Common myeloid progenitor, CD34-positive (primary cell): ENCODE data around the gene CPNE4.

Experiments
- CTCF ChIA-PET: fragments of 350-600 bp; sonication (Branson Sonifier 250); formaldehyde crosslinking; loops from one replicate; lab custom pipeline; 2021; ENCODE audit warnings: antibody characterized with exemption; lab: Charles Lee
- POLR2A ChIA-PET: fragments of 350-600 bp; sonication (Branson Sonifier 250); formaldehyde crosslinking; loops from one replicate; lab custom pipeline; 2021; ENCODE audit warnings: antibody characterized with exemption; lab: Charles Lee
- DNase-seq, 3 donors: peaks; one replicate each; pipeline versions ENCODE4 v3.0.0 to v3.0.0-alpha.2; 2013
- H3K27ac ChIP-seq, 2 experiments: 1 replicate in 1 of 2; 2 replicates in 1 of 2; pipeline ENCODE4 v1.7.0; 2013; ENCODE audit warnings: inconsistent platforms in 2 of 2, low read length in 2 of 2, mild to moderate bottlenecking in 2 of 2, low read depth in 1 of 2, moderate library complexity in 1 of 2; ENCODE audit not compliant: severe bottlenecking in 2 of 2, insufficient read depth in 1 of 2, poor library complexity in 1 of 2
- H3K27me3 ChIP-seq, 5 experiments: replicated peaks in 2 of 5; 1 replicate in 3 of 5; 2 replicates in 2 of 5; pipeline versions ENCODE4 v1.6.1 to v1.7.0; 2013; ENCODE audit warnings: low read length in 4 of 5, mild to moderate bottlenecking in 2 of 5, moderate library complexity in 2 of 5, inconsistent platforms in 1 of 5; ENCODE audit not compliant: insufficient read depth in 5 of 5, control insufficient read depth in 4 of 5
- H3K36me3 ChIP-seq, 4 experiments: 1 replicate in 2 of 4; 2 replicates in 2 of 4; pipeline versions ENCODE4 v1.6.1 to v1.7.0; 2013; ENCODE audit warnings: low read length in 3 of 4, control low read depth in 1 of 4, mild to moderate bottlenecking in 1 of 4; ENCODE audit not compliant: control insufficient read depth in 4 of 4, insufficient read depth in 4 of 4
- H3K4me1 ChIP-seq, 4 experiments: 1 replicate in 3 of 4; 2 replicates in 1 of 4; pipeline versions ENCODE4 v1.6.1 to v1.7.1; 2013; ENCODE audit warnings: low read length in 3 of 4, mild to moderate bottlenecking in 3 of 4, control low read depth in 1 of 4, inconsistent platforms in 1 of 4, moderate library complexity in 1 of 4; ENCODE audit not compliant: control insufficient read depth in 4 of 4, insufficient read depth in 4 of 4; ENCODE audit errors: control extremely low read depth in 1 of 4
- H3K4me3 ChIP-seq, 7 experiments: 1 replicate in 4 of 7; 2 replicates in 3 of 7; pipeline versions ENCODE4 v1.5.1 to v1.7.0; 2013; ENCODE audit warnings: mild to moderate bottlenecking in 7 of 7, low read length in 6 of 7, moderate library complexity in 6 of 7, inconsistent platforms in 2 of 7, low read depth in 2 of 7, control low read depth in 1 of 7; ENCODE audit not compliant: insufficient read depth in 4 of 7, control insufficient read depth in 1 of 7; ENCODE audit errors: extremely low read depth in 1 of 7
- H3K9me3 ChIP-seq, 5 experiments: 1 replicate in 4 of 5; 2 replicates in 1 of 5; pipeline versions ENCODE4 v1.6.1 to v1.7.1; 2013; ENCODE audit warnings: low read length in 4 of 5, mild to moderate bottlenecking in 2 of 5, inconsistent platforms in 1 of 5, low read depth in 1 of 5, moderate library complexity in 1 of 5; ENCODE audit not compliant: control insufficient read depth in 4 of 5, insufficient read depth in 2 of 5; ENCODE audit errors: control extremely low read depth in 1 of 5
- WGBS: methylation state at CpG from one replicate; pipeline ENCODE4 v1.1.5; 2013; ENCODE audit not compliant: insufficient coverage; 5-methylcytosine and 5-hydroxymethylcytosine counted together

Gene CPNE4

DNA sequence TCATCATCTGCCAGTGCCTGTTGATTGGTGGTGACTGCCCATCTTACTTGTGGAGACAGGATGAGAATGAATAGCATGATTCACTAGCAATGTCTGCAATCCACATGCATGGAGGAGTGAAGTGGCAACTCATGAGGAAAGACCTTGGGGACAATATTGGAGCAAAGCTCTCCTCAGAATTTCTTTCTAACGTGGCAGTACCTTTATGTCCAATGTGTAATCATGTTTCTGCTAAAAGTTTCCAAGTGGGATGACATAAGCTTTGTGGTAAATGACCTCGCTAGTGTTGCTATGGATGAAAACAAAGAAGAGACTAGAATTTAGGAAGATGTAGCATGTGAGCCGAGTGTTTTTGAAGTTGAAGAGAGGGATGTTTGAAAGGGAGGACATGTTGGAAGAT lies 117.8 kb downstream of the CPNE4 start:
- peaks cover 0 to 6% (median 0%) of the 10 kb centered on the region in 5 experiments for H3K27me3 ChIP-seq
- H3K4me1 ChIP-seq = no peaks in the 10 kb centered on the region
- CTCF ChIA-PET = no interaction called here
- no peaks in the 10 kb centered on the region for H3K9me3 ChIP-seq
- no peak for DNase-seq
- H3K36me3 ChIP-seq = no peaks in the 10 kb centered on the region
- POLR2A ChIA-PET = no interaction called here
- no peak overlapping the region for H3K4me3 ChIP-seq
- WGBS = 97% methylated on average over 3 of the region's 3 CpGs
- no peak overlapping the region for H3K27ac ChIP-seq

DNA sequence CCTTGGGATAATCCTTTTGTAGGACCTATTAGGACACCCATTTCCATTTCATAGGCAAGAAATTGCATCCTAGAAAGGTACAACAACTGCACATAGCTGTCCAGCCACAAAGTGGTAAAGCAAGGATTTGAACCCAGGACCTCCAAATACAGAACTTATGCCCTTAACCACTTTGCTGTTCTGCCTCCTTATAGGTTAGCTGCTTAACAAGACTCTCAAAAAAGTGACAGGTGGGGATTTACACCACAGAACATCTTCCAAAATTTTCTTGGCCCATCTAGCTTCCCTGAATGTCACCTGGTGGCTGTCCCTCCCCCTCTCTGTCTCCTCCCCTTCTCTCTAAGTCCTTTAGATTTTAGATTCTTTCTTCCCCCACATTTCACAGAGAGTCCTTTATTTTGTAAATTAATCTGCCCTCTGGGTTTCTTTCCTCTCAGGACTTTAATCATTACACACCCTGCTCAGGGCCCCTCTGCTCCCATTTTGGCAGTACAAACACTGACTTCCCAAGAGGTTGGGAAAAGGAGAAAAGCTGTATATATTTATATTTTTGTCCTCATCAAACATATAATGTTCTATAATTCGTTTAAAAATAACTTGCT lies 120.6 kb downstream of the CPNE4 start:
- WGBS = no CpG with 5 or more reads among the region's 1 CpG
- POLR2A ChIA-PET = no interaction called here
- DNase-seq = no peak
- no peaks in the 10 kb centered on the region for H3K4me1 ChIP-seq
- no peaks in the 10 kb centered on the region for H3K36me3 ChIP-seq
- CTCF ChIA-PET = no interaction called here
- H3K27ac ChIP-seq = no peak overlapping the region
- no peaks in the 10 kb centered on the region for H3K9me3 ChIP-seq
- peaks cover 0 to 6% (median 0%) of the 10 kb centered on the region in 5 experiments for H3K27me3 ChIP-seq
- no peak overlapping the region for H3K4me3 ChIP-seq

DNA sequence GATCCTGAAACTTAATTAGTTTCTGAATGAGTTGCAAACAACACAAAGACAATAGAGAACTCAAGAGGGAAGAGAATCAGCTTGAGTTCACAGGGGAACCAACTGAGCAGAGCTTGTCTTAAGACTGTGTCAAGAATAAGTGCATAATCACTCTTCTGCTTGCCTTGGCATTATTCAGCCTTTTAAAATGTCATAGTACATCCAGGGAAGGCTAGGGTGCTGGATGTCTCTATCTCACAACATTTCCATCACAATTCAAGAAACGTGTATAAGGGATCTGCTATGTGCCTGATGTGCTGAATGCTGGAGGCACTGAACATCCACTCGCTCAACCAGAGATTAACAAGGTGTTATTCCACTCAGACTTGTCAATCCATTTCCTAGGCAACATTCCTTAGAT lies 122.6 kb downstream of the CPNE4 start:
- Histone ChIP-seq H3K27me3 (peaks cover 0 to 6% (median 0%) of the 10 kb centered on the region in 5 experiments), H3K4me3 (no peak overlapping the region), H3K27ac (no peak overlapping the region), H3K36me3 (no peaks in the 10 kb centered on the region), H3K9me3 (no peaks in the 10 kb centered on the region), H3K4me1 (no peaks in the 10 kb centered on the region)
- 92% methylated on average over 2 of the region's 2 CpGs for WGBS
- POLR2A ChIA-PET = interaction anchor here (0.7 kb wide), 1 partner anchor 32 kb away, joined by 4 read pairs; no protein-coding TSS in a partner anchor
- CTCF ChIA-PET = no interaction called here
- no peak for DNase-seq

DNA sequence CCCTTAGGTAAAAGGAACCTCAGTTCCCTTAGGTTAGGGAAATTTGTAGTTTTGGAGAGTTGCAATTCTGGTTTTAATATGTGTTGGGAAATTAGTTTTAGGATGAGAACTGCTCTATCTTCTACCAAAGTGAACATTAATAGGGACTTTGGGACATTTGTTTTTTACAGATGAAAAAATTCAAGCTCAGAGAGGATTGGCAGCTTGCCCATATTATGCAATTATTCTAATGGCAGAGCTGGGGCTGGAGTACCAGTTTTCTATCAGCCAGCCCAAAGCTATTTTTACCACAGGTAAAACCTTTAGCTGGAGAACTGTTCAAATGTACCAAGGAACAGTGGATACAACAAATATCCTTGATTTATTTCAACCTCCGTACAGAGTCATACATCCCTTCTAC lies 127.0 kb downstream of the CPNE4 start:
- POLR2A ChIA-PET = no interaction called here
- no peaks in the 10 kb centered on the region for H3K36me3 ChIP-seq

DNA sequence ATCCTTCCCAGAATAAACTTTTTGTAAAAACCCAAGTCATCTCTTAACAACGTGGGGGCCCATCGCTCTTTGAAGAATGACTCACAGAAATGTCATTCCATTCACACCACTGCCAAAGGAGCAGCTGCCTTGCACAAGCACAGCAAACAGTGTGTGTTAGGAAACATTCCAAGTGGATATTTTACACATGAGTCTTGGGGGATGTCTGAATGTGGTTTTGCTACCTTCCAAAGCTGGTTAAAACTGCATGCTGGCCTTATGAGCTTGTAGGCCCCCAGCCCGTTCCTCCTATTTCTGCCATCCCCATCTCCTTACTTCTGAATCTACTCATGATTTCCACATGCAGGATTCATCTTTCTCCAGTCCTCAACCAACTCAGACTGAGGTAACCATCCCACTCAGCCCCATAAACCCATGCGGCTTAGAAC lies 130.8 kb downstream of the CPNE4 start:
- POLR2A ChIA-PET = no interaction called here
- H3K9me3 ChIP-seq = peaks cover 0 to 1% (median 0%) of the 10 kb centered on the region in 5 experiments
- H3K36me3 ChIP-seq = no peaks in the 10 kb centered on the region
- CTCF ChIA-PET = no interaction called here
- DNase-seq = no peak
- H3K27me3 ChIP-seq = peaks cover 0 to 2% (median 0%) of the 10 kb centered on the region in 5 experiments
- H3K4me3 ChIP-seq = no peak overlapping the region
- 100% methylated on average over 2 of the region's 4 CpGs for WGBS
- no peak overlapping the region for H3K27ac ChIP-seq
- no peaks in the 10 kb centered on the region for H3K4me1 ChIP-seq

More for the DNA sequence above, 127.0 kb downstream of the CPNE4 start:
- WGBS = no CpG with 5 or more reads among the region's 1 CpG
- Histone ChIP-seq H3K27ac (no peak overlapping the region), H3K4me1 (no peaks in the 10 kb centered on the region), H3K4me3 (no peak overlapping the region), H3K27me3 (peaks cover 0 to 2% (median 0%) of the 10 kb centered on the region in 5 experiments), H3K9me3 (peaks cover 0 to 1% (median 0%) of the 10 kb centered on the region in 5 experiments)
- no peak for DNase-seq
- CTCF ChIA-PET = no interaction called here

DNA sequence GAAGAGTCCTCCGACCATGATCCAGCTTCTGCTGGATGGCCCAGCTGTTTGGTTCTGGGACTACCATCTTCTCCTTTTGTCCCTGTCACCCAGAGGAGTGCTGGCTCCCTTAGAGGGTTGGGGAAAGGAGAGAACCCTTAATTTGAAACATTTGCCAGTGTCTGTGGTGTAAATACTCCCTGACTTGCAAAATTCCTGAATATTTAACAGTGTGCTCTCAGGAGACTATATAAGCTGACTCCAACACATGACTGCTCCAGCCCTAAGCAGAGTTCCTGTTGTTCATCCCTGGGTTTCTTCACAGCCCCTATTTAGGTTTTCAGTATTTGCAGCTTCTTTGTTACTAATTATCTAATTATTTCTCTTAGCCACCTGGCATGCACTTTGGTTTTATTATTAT lies 133.1 kb downstream of the CPNE4 start:
- CTCF ChIA-PET = no interaction called here

DNA sequence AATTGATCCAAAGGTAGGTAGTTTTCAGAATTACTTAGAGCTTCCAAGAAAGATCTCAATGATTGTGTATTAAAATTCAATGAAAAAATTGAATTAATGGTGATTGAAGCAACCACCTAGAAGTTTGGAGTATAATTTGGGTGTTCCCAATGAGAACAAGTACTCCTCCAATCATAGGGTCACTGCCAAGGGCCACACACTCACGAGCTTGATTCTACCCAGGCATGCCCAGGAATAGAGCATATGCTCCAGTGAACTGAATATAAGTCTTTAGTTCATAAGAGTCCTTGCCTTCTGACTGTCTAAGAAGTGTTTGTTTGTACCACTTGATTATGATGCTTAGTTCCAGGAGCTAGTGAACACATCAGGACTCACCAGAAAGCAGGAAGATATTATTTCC lies 133.9 kb downstream of the CPNE4 start:
- CTCF ChIA-PET = no interaction called here

More for the DNA sequence above, 133.1 kb downstream of the CPNE4 start:
- Histone ChIP-seq H3K4me3 (no peak overlapping the region), H3K27me3 (peaks cover 0 to 2% (median 0%) of the 10 kb centered on the region in 5 experiments), H3K36me3 (no peaks in the 10 kb centered on the region), H3K27ac (no peak overlapping the region), H3K4me1 (no peaks in the 10 kb centered on the region), H3K9me3 (no peaks in the 10 kb centered on the region)
- WGBS = no CpG with 5 or more reads among the region's 1 CpG
- POLR2A ChIA-PET = interaction anchor here (0.7 kb wide), 1 partner anchor 759 kb away, joined by 3 read pairs; no protein-coding TSS in a partner anchor
- no peak for DNase-seq

More for the DNA sequence above, 133.9 kb downstream of the CPNE4 start:
- Histone ChIP-seq H3K9me3 (no peaks in the 10 kb centered on the region), H3K27me3 (peaks cover 0 to 2% (median 0%) of the 10 kb centered on the region in 5 experiments), H3K4me3 (no peak overlapping the region), H3K36me3 (no peaks in the 10 kb centered on the region), H3K4me1 (no peaks in the 10 kb centered on the region), H3K27ac (no peak overlapping the region)
- POLR2A ChIA-PET = no interaction called here
- WGBS = no CpG with 5 or more reads among the region's 1 CpG
- DNase-seq = no peak
